Measurements from ENCODE around the gene CNPPD1.

CNPPD1 gene

DNA sequence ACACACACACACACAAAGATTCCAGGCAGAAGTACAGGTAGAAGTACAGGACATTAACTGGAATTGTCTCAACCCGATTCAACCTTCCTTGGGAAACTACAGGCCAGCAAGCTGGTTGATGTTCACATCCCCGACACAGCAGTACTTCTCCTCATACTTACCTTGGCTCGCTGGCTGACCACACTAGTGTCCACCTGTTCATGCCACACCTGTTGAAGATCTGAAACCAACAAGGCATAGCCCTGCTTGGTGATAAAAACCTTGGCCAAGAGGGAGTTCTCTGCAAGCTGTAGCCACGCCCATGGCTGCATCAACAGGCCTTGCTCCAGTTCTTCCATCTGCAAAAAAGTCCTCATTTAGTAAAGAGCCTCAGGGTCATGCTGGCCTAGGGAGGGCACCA is 18.7 kb downstream of the CNPPD1 start:
- no peak for DNase-seq

DNA sequence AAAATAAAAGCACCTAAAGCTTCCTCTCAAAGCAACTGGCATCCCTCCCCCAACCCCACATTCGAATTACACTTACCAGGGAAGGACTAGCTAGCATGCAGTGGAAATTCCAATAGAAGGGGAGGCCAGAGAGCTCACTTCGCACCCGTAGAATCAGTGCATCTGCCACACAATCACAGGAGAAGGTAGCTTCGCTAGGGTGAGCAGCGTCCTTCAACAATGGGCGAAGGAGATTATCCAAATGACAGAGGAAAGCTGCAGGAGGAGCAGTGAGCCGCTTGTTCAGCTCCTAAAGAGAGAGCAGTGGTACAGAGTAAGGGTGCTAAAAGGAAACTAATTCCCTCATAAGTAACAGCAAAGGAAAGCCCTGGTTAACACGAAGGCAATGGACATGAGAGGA is 19.3 kb downstream of the CNPPD1 start:
- DNase-seq, result no peak

DNA sequence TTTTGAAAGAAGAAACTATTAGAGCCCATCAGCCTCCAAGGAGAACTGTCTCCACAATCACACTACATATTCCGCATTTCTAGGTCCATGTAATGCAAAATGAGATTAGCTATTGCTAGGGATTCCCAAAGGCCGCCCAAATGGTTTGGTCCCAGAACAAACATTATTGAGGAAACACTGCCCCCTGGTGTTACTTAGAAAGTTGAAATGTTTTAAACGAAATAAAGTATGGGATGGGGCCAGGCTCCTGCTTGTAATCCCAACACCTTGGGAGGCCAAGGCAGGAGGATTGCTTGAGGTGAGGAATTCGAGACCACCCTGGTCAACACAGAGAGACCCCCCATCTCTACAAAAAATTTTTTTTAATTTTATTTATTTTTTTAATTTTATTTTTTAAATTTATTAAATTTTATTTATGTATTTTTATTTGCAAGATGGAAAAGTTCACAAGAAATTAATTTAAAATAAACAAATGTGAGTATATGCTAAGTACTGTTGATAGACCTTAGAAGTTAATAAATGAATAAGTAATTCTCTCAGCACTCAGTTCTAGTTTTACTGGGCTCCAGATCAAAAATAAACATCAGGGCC is 21.6 kb downstream of the CNPPD1 start:
- DNase-seq, result peak; percentile 57

DNA sequence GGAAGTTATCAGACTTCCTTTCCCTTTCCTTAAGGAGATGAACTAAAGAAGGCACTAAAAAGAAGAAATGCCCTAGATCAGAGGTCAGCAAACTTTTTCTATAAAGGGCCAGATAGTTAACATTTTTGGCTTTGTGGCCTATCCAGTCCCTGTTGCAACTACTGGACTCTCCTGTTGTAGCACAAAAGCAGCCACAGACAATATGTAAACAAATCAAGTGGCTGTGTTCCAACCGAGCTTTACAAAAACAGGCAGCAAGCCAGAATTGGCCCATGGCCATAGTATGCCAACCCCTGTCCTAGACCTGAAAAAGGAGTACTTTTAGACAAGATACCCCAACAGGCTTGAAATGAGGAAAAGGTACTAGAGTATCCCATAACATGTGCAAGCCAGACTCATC is 27.1 kb downstream of the CNPPD1 start:
- DNase-seq, result peak; percentile 53

DNA sequence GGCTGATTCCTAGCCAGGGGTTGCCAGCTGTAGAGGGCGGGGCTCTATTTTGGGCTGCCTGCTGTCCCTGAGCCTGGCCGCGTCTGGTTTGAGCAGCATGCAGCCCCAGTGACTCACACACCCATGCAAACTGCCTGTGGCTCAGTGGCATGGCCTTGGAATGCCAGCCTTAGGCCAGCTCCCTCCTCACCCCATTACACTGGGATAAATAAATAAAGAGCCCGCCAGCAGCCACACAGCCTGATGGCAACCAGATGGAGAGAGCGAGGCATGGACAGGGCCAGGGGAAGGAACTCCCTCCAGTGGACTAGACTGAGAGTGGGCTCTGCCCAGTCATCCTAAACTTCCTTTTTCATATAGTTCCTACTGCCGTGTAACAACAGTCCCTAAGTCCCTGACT is 34.4 kb downstream of the CNPPD1 start:
- DNase-seq, result no peak

DNA sequence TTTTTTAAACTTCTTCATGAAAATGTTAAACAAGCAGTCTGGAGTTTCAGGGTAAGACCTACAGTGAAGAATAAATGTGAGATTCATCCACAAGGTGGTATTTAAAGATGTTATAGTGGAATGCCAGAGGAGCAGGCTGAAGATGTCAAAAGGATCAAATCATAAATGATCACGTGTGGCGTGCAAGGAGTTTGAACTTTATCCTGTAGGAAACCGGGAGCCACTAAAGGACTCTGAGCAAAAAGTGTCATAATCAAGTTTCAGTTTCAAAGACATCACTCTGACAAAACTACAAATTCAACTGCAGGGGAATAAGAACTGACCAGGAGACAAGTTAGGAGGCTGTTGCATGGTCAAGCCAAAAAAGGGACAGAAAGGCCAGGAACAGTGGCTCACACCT is 36.0 kb downstream of the CNPPD1 start:
- no peak for DNase-seq

DNA sequence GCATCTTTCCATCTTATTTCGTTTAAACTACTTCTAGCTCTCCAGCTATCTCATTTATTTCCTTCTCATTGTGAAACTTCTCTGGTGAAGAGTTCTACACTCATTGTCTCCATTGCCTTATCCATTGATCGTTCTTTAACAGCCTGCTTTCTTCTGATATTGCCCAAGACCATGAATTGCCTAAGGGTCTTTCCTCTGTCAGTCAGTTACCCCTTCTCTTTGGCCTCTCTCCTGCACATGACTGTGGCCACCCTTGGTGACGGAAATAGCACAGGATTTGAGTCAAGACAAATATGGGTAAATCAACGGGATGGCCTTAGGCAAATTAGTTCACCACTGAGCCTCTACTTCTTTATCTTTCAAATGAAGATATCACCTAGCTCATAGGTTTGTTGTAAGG is 42.7 kb downstream of the CNPPD1 start:
- no peak for DNase-seq

DNA sequence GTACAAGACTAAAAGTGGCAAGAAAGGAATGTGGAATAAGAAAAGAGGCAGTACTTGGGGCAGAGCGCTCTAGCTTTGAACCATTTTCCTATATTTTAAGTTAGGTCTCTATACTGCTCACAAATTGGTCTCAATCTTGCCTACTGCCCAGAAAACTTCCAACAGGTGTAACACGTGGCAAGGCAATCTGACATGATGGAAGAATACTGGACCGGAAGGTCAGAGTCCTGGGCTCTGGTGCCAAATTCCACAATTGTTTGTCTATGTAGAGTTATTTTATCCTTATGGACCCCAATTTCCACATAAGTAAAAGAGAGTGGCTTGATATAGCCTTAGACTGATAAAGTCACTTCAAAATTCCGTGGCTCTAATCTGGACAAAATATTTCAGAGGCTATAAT is 45.0 kb downstream of the CNPPD1 start:
- DNase-seq, result no peak

DNA sequence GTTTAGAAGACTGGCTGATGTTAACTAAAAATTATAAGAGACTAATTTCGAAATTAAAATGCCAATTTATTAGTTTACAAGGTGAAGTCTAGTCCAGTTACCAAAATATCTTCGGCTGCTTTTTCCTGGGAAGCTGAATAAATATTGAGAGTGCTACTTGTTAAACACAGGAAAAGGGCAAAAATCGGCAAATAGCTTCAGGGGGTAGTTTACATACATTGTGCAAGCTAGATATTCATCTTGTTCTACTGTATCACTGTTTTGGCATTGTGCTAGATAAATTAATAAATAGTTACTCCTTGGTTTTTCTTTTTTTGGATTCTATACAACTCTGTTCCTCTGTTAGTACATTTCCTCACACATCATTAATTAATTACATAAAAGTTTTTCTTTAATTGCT is 45.4 kb downstream of the CNPPD1 start:
- no peak for DNase-seq

DNA sequence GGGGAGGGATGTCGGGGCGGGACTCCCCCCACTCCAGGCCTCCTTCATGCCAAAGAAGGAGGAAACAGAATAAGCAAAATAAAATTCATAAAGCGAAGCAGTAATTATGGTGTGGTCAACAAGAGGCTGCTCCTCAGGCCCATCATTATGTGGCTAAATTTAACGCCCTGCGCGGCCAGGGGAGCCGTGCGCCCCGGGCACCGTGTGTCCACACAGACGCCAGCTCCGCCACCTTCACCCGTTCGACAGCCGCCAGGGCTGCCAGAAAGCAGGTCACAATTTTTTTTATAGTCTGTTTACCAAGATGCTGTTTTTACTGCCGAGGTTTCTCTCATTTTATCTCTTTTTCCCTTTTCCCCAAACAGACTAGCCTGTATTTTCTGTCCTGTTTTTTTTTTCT is 47.1 kb downstream of the CNPPD1 start:
- DNase-seq, result no peak

DNA sequence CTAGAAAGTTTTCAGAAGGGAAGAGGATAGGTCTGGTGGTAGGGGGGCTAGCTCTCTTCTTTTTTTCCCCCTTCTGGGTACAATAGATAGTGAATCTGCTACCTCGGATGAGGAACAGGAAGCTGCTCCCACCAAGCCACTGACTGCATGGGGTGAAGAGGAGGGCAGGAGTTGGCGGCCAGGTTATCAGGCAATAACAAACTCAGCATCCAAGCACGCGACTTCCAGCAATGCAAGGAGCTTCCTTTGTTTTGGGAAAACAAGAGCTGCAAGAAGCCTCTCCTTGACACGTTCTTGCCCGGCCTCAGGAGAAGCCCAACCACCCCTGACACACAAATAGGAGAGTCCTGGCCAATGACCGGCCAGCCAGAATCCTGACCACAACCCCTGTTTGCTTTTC is 48.3 kb downstream of the CNPPD1 start:
- DNase-seq, result no peak

DNA sequence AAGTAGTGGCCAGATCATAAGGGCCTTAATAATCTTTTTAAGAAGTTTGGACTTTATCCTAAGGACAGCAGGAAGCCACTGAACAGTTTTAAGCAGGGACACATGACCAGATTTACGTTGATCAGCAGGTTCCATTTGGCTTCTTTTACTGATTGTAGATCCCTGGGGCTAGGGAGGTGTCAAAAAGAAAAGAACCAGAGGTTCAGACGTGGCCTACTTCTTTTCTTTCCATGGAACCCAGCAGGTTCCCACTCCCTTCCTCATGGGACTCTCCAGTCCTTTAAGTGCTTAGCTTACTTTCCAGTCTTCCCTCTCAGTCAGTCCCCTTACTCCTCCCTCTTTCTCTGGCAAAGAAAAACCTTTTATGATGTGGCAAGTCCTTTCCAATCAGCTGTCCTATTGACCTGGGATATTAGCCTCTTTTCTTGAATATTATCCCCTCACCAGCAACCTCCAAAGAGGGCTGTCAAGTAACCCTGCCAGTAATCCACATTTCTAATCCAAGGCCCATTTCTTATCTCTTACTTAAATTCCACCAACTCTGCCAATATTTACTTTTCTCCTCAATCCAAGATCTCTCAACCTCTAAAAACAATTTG is 49.6 kb downstream of the CNPPD1 start:
- no peak for DNase-seq

DNA sequence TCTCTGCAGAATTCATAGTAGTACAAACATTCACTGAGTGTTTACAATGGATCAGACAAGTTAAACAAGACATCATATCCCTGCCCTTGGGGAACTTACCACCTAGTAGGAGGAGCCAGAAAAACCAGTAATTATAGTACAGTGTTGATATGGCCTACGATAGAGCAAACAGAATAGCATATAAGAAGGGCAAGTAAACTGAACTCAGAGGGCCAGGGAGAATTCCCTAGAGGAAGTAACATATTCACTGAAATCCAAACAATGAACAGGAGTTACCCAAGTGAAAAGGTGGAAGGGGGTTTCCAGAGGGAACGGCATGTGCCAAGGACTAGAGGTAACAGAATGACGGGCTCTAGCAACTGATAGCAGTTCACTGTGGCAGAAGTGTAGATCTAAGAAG is 50.2 kb downstream of the CNPPD1 start:
- no peak for DNase-seq

DNA sequence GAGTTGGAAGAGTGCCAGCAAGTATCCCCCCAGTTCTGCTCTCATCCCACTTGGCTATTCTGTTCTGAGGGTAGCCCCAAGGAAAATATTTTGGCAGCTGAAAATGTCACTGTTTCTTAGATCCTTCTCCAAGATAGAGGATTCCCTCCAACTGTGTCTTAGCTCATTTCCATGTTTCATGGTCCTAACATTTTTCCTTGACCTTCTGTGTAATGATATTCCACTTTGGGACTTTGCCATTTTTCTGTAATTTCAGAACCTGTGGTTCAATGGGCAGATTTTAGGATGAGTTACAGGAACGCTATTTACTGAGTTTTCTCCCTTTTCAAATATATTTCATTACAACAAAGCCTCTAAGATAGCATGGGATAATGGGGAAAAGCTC is 50.8 kb downstream of the CNPPD1 start:
- no peak for DNase-seq

DNA sequence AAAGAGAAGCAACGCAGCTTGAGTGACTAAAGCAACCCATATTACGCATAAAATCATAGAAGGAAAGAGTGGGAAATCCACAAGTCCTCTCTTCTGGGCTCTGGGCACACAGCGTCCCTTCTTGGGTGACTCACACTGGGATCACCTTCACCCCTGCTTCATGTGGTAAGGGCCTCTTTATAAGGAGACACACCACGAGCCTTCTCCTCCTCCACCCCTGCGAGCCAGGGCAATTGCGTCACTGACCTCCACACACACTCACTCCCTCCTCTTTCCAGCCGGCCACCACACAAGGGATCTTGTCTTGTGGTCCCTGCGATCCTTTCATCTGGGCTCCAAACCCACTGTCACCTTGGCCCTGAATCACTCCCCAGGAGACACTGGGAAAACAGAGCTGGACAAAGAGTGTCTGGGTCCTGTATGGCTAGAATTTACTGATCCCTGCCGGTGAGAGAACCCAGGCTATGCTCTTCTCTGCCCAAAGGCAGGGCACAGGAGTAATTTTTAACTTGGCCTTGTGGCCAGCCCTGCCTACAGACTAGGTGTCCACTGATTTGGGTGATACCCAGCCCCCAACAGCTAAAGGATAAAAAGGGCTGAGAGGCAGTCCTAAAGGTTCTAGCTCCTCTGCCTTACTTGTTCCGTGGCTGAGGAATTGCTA is 51.4 kb downstream of the CNPPD1 start:
- DNase-seq, result no peak

DNA sequence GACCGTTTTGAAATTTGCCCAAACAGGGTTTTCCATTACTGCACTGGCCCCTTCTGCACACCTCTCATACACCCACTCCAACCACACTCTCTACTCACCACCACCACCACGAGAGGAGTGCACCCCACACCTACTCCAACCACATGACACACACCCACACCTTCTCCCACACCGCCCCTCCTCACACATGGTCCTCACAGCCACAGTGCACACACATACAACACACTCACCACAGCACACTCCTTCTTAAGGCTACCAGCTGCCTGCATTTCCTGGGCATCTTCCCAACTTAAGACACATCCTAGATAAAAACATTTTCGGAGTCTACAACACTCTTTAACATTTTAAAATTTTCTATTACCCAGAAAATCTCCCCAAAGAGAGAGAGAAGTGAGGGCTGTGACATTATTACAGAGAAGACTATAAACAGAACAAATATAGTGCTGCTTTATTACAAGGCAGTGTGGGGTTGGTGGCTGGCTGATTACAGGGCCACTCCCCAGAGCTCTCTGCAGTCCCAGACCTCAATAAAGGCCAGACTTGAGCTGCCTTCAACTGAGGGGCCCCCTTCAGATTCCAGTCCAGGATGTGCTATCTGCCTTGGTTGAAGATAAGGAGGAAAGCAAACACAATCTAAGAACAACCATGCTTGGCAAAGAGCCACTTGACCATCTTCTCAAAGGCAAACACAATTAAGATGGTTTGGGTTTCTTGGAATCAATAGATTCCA is 52.2 kb downstream of the CNPPD1 start:
- DNase-seq, result no peak

DNA sequence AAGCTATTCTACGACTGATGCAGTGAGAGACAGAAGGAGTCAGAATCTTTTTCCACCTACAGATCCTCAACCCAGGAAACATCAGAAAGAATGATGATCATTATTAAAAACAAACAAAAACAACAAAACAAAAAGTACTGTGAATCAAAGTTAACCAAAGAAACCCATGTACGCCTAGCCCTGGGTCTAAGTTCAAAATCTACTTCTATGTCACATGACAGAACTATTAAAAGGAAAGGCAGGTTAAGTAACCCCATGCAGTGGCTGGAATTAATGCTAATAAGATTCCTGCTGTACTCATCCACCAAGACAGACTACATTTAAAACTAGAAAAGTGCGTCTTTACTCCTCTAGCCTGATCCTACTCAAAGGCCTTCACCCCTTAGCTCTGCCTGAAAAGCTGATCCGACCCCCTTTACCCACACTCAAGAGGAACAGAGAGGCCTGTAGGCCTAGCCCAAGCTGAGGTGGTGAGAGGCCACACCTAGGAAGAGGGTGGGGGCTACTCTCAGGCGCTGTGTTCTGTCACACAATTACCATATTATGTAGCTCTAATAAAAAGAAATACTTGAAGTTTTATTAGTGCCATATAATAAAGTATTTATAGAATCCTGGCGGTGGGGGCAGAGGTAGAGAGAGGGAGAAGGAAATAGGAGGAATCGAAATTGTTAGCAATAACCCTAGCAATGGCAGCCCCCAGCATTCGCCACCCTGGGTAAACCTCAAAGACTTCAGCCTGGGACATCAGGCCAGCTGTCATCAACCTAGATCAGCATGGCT is 53.2 kb downstream of the CNPPD1 start:
- DNase-seq, result no peak

DNA sequence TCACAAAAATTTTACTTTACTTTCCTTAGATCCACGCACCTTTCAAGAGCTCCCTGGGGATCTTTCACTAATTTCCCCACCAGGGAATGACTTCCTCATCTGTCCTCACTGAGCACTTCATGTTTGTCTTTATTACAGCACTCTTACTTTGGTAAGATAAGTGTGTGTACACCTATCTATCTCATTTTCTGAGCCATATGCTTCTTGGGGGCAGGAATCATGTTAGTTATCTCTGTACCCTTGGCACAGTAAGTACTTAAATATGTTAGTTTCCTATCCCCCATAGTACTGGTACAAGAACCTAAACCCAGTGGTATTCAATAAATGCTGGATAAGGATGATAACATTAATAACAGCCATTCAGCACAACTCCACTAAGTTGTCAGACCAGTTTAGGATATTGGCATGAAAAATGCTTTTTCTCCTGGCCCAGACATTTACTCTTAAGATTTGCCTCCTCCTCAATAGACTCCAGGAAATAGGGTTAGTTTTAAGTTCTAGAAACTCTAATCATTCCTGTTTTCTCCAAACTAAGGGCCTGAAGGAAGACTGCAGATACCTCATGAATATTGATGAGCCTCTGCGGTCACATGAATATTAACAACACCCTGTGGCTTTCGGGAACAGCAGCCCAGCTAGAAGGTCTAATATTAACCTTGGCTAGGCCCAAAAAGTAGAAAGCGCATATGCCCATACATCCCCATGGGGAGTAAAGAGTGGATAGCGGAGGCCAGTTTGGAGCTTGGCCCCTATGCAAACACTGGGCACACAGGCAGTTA is 54.3 kb downstream of the CNPPD1 start:
- no peak for DNase-seq
